A549 (cell line): ENCODE results near the gene SRL. TPM values are rescaled to one million over a fixed set of nuclear protein-coding genes. Genes with fewer than 3 reads are reported as not detected.

Experiments used
- ATAC-seq, 2 experiments: fragments of 200-7000 bp in 1 of 2; fragments of >200 bp in 1 of 2; cut with Nextera tagmentation in 1 of 2; cut with Tn5 transposase in 1 of 2; 3 replicates each; pipeline versions ENCODE4 v1.8.0 to v1.9.1; 2018 to 2020; ENCODE audit warnings: mild to moderate bottlenecking in 1 of 2, moderate library complexity in 1 of 2
- CTCF ChIA-PET: fragments of 300-600 bp; sonication (Branson Sonifier 250); formaldehyde crosslinking; extraction: SDS; loops from one replicate; lab custom pipeline; 2021; ENCODE audit warnings: antibody characterized with exemption, inconsistent platforms; lab: Yijun Ruan, JAX
- POLR2A ChIA-PET: fragments of 350-600 bp; formaldehyde crosslinking; extraction: SDS; loops from one replicate; lab custom pipeline; 2021; ENCODE audit warnings: antibody characterized with exemption, inconsistent platforms; lab: Yijun Ruan, JAX
- DNase-seq, 2 experiments: peaks; one replicate each; pipeline versions ENCODE4 v3.0.0 to v3.0.0-alpha.2; 2011 to 2016; ENCODE audit warnings: low read depth in 1 of 2, low spot score in 1 of 2
- FAIRE-seq: peaks from 2 replicates; lab custom pipeline; 2011; peaks lifted over from hg19 to GRCh38; lab: Jason Lieb, UNC
- H3K27ac ChIP-seq, 2 experiments: fragments of >200 bp; sonication (Bioruptor Twin); formaldehyde crosslinking; 3 replicates each; pipeline ENCODE4 v1.5.1; 2016 to 2017
- H3K4me1 ChIP-seq: fragments of >200 bp; sonication (Bioruptor Twin); formaldehyde crosslinking; 3 replicates; pipeline ENCODE4 v1.6.1; 2016
- H3K4me2 ChIP-seq: fragments of >200 bp; sonication (Bioruptor Twin); formaldehyde crosslinking; 3 replicates; pipeline ENCODE4 v1.6.1; 2016
- H3K4me3 ChIP-seq: fragments of >200 bp; sonication (Bioruptor Twin); formaldehyde crosslinking; 3 replicates; pipeline ENCODE4 v1.5.1; 2016
- H3K9me3 ChIP-seq: fragments of >200 bp; sonication (Bioruptor Twin); formaldehyde crosslinking; 3 replicates; pipeline ENCODE4 v1.6.1; 2016
- BCL3 ChIP-seq: fragments of >200 bp; sonication (Bioruptor Twin); formaldehyde crosslinking; IDR thresholded peaks from 3 replicates; pipeline ENCODE4 v1.6.1; 2016
- CBX2 ChIP-seq: fragments of 200-600 bp; sonication (generic); IDR thresholded peaks from 2 replicates; pipeline ENCODE4 v1.6.1; 2016; ENCODE audit warnings: low read depth, mild to moderate bottlenecking, borderline replicate concordance
- CBX8 ChIP-seq: fragments of 200-600 bp; sonication (generic); IDR thresholded peaks from 2 replicates; pipeline ENCODE4 v1.6.1; 2016
- CHD2 ChIP-seq: fragments of 150-350 bp; IDR thresholded peaks from 2 replicates; pipeline ENCODE4 v1.6.1; 2014; ENCODE audit warnings: low read length; ENCODE audit not compliant: partially characterized antibody
- E2F6 ChIP-seq: IDR thresholded peaks from 2 replicates; pipeline ENCODE4 v1.6.1; 2012; ENCODE audit warnings: low read depth, borderline replicate concordance
- EHMT2 ChIP-seq: fragments of 200-600 bp; sonication (generic); IDR thresholded peaks from 2 replicates; pipeline ENCODE4 v1.6.1; 2016; ENCODE audit warnings: antibody characterized with exemption, low read depth, mild to moderate bottlenecking, moderate library complexity
- FOSB ChIP-seq: fragments of 250-450 bp; sonication (Bioruptor Pico); IDR thresholded peaks from 2 replicates; pipeline ENCODE4 v1.5.0; 2020; ENCODE audit warnings: mild to moderate bottlenecking, moderate library complexity
- FOSL2 ChIP-seq, 2 experiments: fragments of 450-650 bp in 1 of 2; fragments of >200 bp in 1 of 2; sonication (Bioruptor Twin) in 1 of 2; formaldehyde crosslinking; IDR thresholded peaks; 2 replicates each; pipeline versions ENCODE4 v1.5.0 to v1.6.1; 2016 to 2020; ENCODE audit warnings: mild to moderate bottlenecking in 1 of 2, moderate library complexity in 1 of 2
- FOXS1 ChIP-seq: fragments of 250-450 bp; sonication (Bioruptor Pico); IDR thresholded peaks from 2 replicates; pipeline ENCODE4 v1.5.0; 2020; ENCODE audit warnings: mild to moderate bottlenecking, moderate library complexity
- HDAC2 ChIP-seq: fragments of 200-600 bp; sonication (generic); IDR thresholded peaks from 2 replicates; pipeline ENCODE4 v1.6.1; 2016
- HEYL ChIP-seq: fragments of 250-450 bp; sonication (Bioruptor Pico); IDR thresholded peaks from 2 replicates; pipeline ENCODE4 v1.8.0; 2021; ENCODE audit warnings: mild to moderate bottlenecking, moderate library complexity
- HOXA7 ChIP-seq: fragments of 250-450 bp; sonication (Bioruptor Pico); IDR thresholded peaks from 2 replicates; pipeline ENCODE4 v1.5.0; 2020; ENCODE audit warnings: mild to moderate bottlenecking, moderate library complexity
- JUN ChIP-seq, 2 experiments: fragments of >200 bp; sonication (Bioruptor Twin); formaldehyde crosslinking; IDR thresholded peaks; 2 replicates in 1 of 2; 3 replicates in 1 of 2; pipeline ENCODE4 v1.6.1; 2016 to 2017
- JUNB ChIP-seq: fragments of >200 bp; sonication (Bioruptor Twin); formaldehyde crosslinking; IDR thresholded peaks from 2 replicates; pipeline ENCODE4 v1.6.1; 2016
- KDM1A ChIP-seq: fragments of 200-600 bp; sonication (generic); IDR thresholded peaks from 2 replicates; pipeline ENCODE4 v1.6.1; 2016; ENCODE audit warnings: low read depth, mild to moderate bottlenecking
- KDM5A ChIP-seq: fragments of 200-600 bp; sonication (generic); IDR thresholded peaks from 2 replicates; pipeline ENCODE4 v1.6.1; 2016; ENCODE audit warnings: antibody characterized with exemption, mild to moderate bottlenecking
- MAZ ChIP-seq: fragments of 150-350 bp; IDR thresholded peaks from 2 replicates; pipeline ENCODE4 v1.6.1; 2014; ENCODE audit warnings: antibody characterized with exemption, low read depth, low read length, borderline replicate concordance
- MYC ChIP-seq: IDR thresholded peaks from 2 replicates; pipeline ENCODE4 v1.6.1; 2012; ENCODE audit warnings: mild to moderate bottlenecking, inconsistent platforms, low read length, improper control_type of control experiment, borderline replicate concordance
- NFE2L2 ChIP-seq: fragments of 150-350 bp; conservative IDR thresholded peaks from 2 replicates; pipeline ENCODE4 v1.6.1; 2014; ENCODE audit warnings: low read length
- NPAS2 ChIP-seq: fragments of 250-450 bp; sonication (Bioruptor Pico); IDR thresholded peaks from 2 replicates; pipeline ENCODE4 v1.8.0; 2022; ENCODE audit warnings: mild to moderate bottlenecking, moderate library complexity, borderline replicate concordance
- NR3C1 ChIP-seq: fragments of >200 bp; sonication (Bioruptor Twin); formaldehyde crosslinking; IDR thresholded peaks from 3 replicates; pipeline ENCODE4 v1.6.1; 2017
- RAD21 ChIP-seq, 2 experiments: fragments of >200 bp in 1 of 2; sonication (Bioruptor Twin) in 1 of 2; formaldehyde crosslinking in 1 of 2; IDR thresholded peaks in 1 of 2; conservative IDR thresholded peaks in 1 of 2; 2 replicates in 1 of 2; 3 replicates in 1 of 2; pipeline ENCODE4 v1.6.1; 2012 to 2018; ENCODE audit warnings: inconsistent platforms in 1 of 2
- RARB ChIP-seq: fragments of 250-450 bp; sonication (Bioruptor Pico); IDR thresholded peaks from 2 replicates; pipeline ENCODE4 v1.8.0; 2021; ENCODE audit warnings: mild to moderate bottlenecking, moderate library complexity
- RCOR1 ChIP-seq: fragments of 150-350 bp; IDR thresholded peaks from 2 replicates; pipeline ENCODE4 v1.6.1; 2014; ENCODE audit warnings: antibody characterized with exemption, low read length, low read depth
- RFX5 ChIP-seq: fragments of 450-650 bp; IDR thresholded peaks from 2 replicates; pipeline ENCODE4 v1.7.1; 2014; ENCODE audit warnings: antibody characterized with exemption, mild to moderate bottlenecking, moderate library complexity
- RNF2 ChIP-seq: fragments of 200-600 bp; sonication (generic); IDR thresholded peaks from 2 replicates; pipeline ENCODE4 v1.6.1; 2016; ENCODE audit warnings: low read depth, mild to moderate bottlenecking, antibody characterized with exemption, moderate library complexity, borderline replicate concordance
- TFCP2L1 ChIP-seq: fragments of 250-450 bp; sonication (Bioruptor Pico); IDR thresholded peaks from 2 replicates; pipeline ENCODE4 v1.5.0; 2021; ENCODE audit warnings: mild to moderate bottlenecking
- USF2 ChIP-seq: fragments of 450-650 bp; IDR thresholded peaks from 2 replicates; pipeline ENCODE4 v1.6.1; 2014; ENCODE audit warnings: antibody characterized with exemption
- ZFP36 ChIP-seq: fragments of 450-650 bp; IDR thresholded peaks from 2 replicates; pipeline ENCODE4 v1.6.1; 2014; ENCODE audit warnings: borderline replicate concordance; ENCODE audit not compliant: partially characterized antibody
- WGBS: methylation state at CpG from one replicate; pipeline ENCODE4 v1.1.6; 2017; ENCODE audit errors: missing lambda C conversion rate; 5-methylcytosine and 5-hydroxymethylcytosine counted together
- polyA plus RNA-seq, 4 experiments: library from polyadenylated mRNA; depleted of rRNA in 3 of 4; stranded (reverse); fragments of >200 nt; fragmentation: RNase III in 1 of 4; extraction: RNeasy Plus Mini Kit Qiagen cat#74134 plus additional on column Dnase treatment in 1 of 4; gene quantifications; 2 replicates in 3 of 4; 3 replicates in 1 of 4; pipeline ENCODE4 v1.2.3, GENCODE V29; 2011 to 2017
- TF ChIP-seq, protein P1 (sequence below): fragments of 250-450 bp; sonication (Bioruptor Pico); IDR thresholded peaks from 2 replicates; pipeline ENCODE4 v1.5.0; 2021; ENCODE audit warnings: mild to moderate bottlenecking, moderate library complexity, borderline replicate concordance
- TF ChIP-seq, protein P2 (sequence below): fragments of 150-350 bp; IDR thresholded peaks from 2 replicates; pipeline ENCODE4 v1.6.1; 2014; ENCODE audit warnings: low read depth, mild to moderate bottlenecking, low read length
- TF ChIP-seq, protein P3 (sequence below): fragments of >200 bp; sonication (Bioruptor Twin); formaldehyde crosslinking; IDR thresholded peaks from 2 replicates; pipeline ENCODE4 v1.6.1; 2016

The SRL gene
- polyA plus RNA-seq, 2 of the 4 experiments (the other 2 are of a cell fraction) = 0.03 TPM; not detected in 1

GRCh38 chr16:4246777-4247459 lies 5.0 kb upstream of the SRL start:
- no peak for FAIRE-seq
- POLR2A ChIA-PET = no interaction called here
- H3K4me3 ChIP-seq = no peak overlapping the region
- H3K4me1 ChIP-seq = no peaks in the 10 kb centered on the region
- CTCF ChIA-PET = interaction anchor here (1.6 to 16.9 kb wide), 2 partner anchors 9 to 45 kb away, joined by 3 to 203 read pairs; no protein-coding TSS in a partner anchor
- WGBS = 84% methylated on average over 14 of the region's 14 CpGs
- no peaks in the 10 kb centered on the region for H3K9me3 ChIP-seq
- H3K27ac ChIP-seq = no peak overlapping the region
- ATAC-seq = no peak
- no peak overlapping the region for H3K4me2 ChIP-seq
- TF ChIP-seq CBX8 (no peak), RCOR1 (no peak), NR3C1 (no peak), RAD21 (conservative IDR thresholded peaks at IDR 0.05 in 1 of 2, IDR thresholded peaks at IDR 0.05 in 1 of 2) (no peak), HOXA7 (no peak), FOSB (no peak), NFE2L2 (no peak), JUN (IDR thresholded peaks at IDR 0.05) (no peak), EHMT2 (no peak), KDM1A (no peak), RNF2 (no peak), ZFP36 (no peak), TFCP2L1 (CRISPR knock-in tag) (no peak), CHD2 (no peak), HDAC2 (no peak), MAZ (no peak)
- TF ChIP-seq, protein P1, sequence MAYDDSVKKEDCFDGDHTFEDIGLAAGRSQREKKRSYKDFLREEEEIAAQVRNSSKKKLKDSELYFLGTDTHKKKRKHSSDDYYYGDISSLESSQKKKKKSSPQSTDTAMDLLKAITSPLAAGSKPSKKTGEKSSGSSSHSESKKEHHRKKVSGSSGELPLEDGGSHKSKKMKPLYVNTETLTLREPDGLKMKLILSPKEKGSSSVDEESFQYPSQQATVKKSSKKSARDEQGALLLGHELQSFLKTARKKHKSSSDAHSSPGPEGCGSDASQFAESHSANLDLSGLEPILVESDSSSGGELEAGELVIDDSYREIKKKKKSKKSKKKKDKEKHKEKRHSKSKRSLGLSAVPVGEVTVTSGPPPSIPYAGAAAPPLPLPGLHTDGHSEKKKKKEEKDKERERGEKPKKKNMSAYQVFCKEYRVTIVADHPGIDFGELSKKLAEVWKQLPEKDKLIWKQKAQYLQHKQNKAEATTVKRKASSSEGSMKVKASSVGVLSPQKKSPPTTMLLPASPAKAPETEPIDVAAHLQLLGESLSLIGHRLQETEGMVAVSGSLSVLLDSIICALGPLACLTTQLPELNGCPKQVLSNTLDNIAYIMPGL (CRISPR knock-in tag) = no peak
- DNase-seq = no peak

- CTCF ChIA-PET = interaction anchor here (0.6 to 16.9 kb wide), 7 partner anchors 8 to 331 kb away, joined by 3 to 203 read pairs (median 4); no protein-coding TSS in a partner anchor
- no peak for DNase-seq
- TF ChIP-seq, protein P2, sequence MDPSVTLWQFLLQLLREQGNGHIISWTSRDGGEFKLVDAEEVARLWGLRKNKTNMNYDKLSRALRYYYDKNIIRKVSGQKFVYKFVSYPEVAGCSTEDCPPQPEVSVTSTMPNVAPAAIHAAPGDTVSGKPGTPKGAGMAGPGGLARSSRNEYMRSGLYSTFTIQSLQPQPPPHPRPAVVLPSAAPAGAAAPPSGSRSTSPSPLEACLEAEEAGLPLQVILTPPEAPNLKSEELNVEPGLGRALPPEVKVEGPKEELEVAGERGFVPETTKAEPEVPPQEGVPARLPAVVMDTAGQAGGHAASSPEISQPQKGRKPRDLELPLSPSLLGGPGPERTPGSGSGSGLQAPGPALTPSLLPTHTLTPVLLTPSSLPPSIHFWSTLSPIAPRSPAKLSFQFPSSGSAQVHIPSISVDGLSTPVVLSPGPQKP = no peak
- no peak for TF ChIP-seq RFX5
- TF ChIP-seq KDM1A = no peak
- TF ChIP-seq EHMT2 = no peak
- no peak for TF ChIP-seq FOXS1
- TF ChIP-seq RARB (CRISPR knock-in tag) = no peak
- TF ChIP-seq FOSL2 (IDR thresholded peaks at IDR 0.05) = no peak
- TF ChIP-seq FOSL2 (CRISPR knock-in tag; IDR thresholded peaks at IDR 0.05) = no peak
- no peak for TF ChIP-seq HEYL (CRISPR knock-in tag)
- TF ChIP-seq USF2 = no peak
- TF ChIP-seq JUNB = no peak
- no peak for TF ChIP-seq NPAS2
- TF ChIP-seq, protein P3, sequence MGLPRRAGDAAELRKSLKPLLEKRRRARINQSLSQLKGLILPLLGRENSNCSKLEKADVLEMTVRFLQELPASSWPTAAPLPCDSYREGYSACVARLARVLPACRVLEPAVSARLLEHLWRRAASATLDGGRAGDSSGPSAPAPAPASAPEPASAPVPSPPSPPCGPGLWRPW = no peak
- no peak for TF ChIP-seq E2F6
- no peak for TF ChIP-seq CBX2
- no peak for TF ChIP-seq BCL3
- TF ChIP-seq KDM5A = no peak
- no peak for TF ChIP-seq MYC
- TF ChIP-seq, all 56 proteins: peak for 0
- Histone ChIP-seq H3K4me1 (no peaks in the 10 kb centered on the region), H3K9me3 (no peaks in the 10 kb centered on the region), H3K4me2 (no peak overlapping the region), H3K27ac (no peak overlapping the region), H3K4me3 (no peak overlapping the region)
- FAIRE-seq (no peak), ATAC-seq (no peak)
- 76% methylated on average over 13 of the region's 13 CpGs for WGBS
- POLR2A ChIA-PET = interaction anchor here (0.9 to 1.6 kb wide), 2 partner anchors 8 kb away, joined by 4 read pairs; no protein-coding TSS in a partner anchor
These were observed 3.4 kb upstream of the SRL start for GRCh38 chr16:4245077-4245791.
